Measurements from ENCODE around the gene PTGES2.

GRCh38 chr9:128116104-128117083, 11.1 kb downstream of the PTGES2 start:
- no peak for TF ChIP-seq CTCF (IDR thresholded peaks at IDR 0.05)
- no peak for TF ChIP-seq POLR2AphosphoS5 (IDR thresholded peaks at IDR 0.05; ENCODE audit: low read depth, low read length)
- TF ChIP-seq RXRA (IDR thresholded peaks at IDR 0.05; ENCODE audit: borderline replicate concordance, low read depth): no peak
